ENCODE results near the gene PTGDS.

PTGDS gene

DNA sequence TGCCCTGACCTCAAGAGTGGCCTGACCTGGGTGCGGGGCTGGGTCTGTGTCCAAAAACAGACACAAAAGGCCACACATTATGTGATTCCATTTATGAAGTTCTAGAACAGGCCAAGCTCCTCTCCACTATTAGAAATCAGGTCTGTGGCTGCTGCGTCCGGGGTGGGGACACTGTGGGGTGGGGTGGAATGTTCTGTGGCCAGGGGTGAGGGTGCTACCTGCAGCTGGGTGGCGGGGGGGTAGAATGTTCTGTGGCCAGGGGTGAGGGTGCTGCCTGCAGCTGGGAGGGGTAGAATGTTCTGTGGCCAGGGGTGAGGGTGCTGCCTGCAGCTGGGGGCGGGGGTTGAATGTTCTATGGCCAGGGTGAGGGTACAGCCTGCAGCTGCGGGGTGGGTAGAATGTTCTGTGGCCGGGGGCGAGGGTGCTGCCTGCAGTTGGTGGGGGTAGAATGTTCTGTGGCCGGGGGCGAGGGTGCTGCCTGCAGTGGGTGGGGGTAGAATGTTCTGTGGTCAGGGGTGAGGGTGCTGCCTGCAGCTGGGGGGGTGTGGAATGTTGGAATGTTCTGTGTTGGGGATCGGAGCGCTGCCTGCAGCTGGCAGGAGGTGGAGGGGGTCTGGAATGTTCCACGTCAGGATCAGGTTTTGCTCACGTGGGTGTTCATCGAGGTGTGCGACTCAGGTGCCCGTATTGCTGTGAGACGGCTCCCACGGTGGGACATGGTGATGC, 16.9 kb upstream of the PTGDS start:
- no peak for ATAC-seq
- Mint-ChIP-seq H3K27me3 (no peaks in the 10 kb centered on the region), H3K9me3 (peaks cover 4% of the 10 kb centered on the region), H3K27ac (no peak overlapping the region), H3K4me3 (no peak overlapping the region), H3K4me1 (peaks cover 19% of the 10 kb centered on the region), H3K36me3 (ENCODE audit: low read depth) (peaks cover 2% of the 10 kb centered on the region)
- DNase-seq: no peak

DNA sequence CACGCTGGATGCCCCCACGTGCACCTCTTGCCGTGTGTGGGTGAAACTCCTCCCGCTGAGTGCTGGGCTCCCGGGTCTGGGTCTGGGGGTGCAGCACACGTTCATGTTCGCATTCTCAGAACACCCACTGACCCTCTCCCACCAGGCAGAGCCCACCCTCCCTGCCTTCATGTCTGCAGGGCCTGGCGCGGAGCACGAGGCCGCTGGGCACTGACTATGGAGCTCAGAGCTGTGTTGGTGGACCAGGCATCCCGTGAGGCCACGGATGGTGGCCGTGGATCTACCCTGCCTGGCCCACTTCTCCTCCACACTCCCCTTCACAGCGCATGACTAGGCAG, 16.4 kb upstream of the PTGDS start:
- Mint-ChIP-seq H3K4me1 (peaks cover 25% of the 10 kb centered on the region), H3K36me3 (ENCODE audit: low read depth) (peaks cover 2% of the 10 kb centered on the region), H3K27ac (no peak overlapping the region), H3K9me3 (peaks cover 4% of the 10 kb centered on the region), H3K27me3 (no peaks in the 10 kb centered on the region), H3K4me3 (no peak overlapping the region)
- ATAC-seq (no peak), DNase-seq (no peak)

DNA sequence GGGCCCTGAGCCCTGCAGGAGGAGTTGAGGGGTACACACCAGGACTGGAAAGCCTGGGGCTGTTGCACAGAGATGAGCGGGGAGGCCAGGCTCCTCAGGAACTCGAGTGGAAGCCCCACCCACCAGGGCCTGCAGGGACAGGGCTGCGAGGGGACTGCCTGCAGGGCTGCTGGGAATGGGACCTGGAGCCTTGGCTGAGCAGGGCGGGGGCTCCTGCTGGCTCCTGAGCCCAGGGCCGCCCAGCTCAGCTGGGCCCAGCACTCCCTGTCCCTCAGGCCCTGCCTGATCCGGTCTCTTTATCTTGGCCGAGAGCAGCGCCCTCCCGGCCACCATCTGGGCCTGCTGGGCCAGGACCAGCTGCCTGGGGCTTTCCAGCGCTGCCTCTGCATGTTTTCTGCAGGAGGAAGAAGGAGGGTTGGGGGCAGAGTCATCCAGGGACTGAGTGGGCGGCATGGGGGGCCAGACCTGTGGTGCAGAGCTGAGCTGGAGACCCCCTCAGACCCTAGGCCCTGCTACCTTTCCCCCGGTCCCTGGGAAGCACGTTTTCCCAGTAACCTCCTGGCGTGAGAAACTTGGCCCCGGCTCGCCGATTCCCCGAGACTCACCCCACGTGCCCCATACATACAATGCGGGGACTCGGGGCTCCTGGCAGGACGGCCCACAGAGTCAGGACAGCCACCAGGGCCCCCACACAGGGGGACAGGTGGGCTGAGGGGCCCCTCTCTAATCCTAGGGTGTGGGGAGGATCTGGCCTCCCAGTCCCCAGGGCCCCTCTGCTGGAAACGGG, 15.8 kb upstream of the PTGDS start:
- peaks cover 30% of the 10 kb centered on the region for H3K4me1 Mint-ChIP-seq
- H3K27ac Mint-ChIP-seq: no peak overlapping the region
- no peaks in the 10 kb centered on the region for H3K27me3 Mint-ChIP-seq
- ATAC-seq (no peak), DNase-seq (no peak)
- peaks cover 2% of the 10 kb centered on the region for H3K36me3 Mint-ChIP-seq (ENCODE audit: low read depth)
- H3K9me3 Mint-ChIP-seq: peaks cover 4% of the 10 kb centered on the region
- H3K4me3 Mint-ChIP-seq: no peak overlapping the region

DNA sequence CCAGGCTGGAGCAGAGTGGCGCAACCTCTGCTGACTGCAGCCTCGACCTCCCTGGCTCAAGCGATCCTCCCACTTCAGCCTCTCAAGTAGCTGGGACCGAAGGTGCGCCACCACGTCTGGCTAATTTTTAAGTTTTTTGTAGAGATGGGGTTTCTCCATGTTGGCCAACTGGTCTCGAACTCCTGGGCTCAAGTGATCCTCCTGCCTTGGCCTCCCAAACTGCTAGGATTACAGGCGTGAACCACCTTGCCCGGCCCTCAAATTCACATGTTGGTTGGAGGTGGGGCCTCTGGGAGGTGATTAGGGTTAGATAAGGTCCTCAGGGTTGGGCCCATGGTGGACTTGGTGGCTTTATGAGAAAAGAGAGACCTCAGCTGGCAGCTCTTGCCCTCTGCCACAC, 15.1 kb upstream of the PTGDS start:
- ATAC-seq: no peak
- H3K36me3 Mint-ChIP-seq (ENCODE audit: low read depth): no peaks in the 10 kb centered on the region

DNA sequence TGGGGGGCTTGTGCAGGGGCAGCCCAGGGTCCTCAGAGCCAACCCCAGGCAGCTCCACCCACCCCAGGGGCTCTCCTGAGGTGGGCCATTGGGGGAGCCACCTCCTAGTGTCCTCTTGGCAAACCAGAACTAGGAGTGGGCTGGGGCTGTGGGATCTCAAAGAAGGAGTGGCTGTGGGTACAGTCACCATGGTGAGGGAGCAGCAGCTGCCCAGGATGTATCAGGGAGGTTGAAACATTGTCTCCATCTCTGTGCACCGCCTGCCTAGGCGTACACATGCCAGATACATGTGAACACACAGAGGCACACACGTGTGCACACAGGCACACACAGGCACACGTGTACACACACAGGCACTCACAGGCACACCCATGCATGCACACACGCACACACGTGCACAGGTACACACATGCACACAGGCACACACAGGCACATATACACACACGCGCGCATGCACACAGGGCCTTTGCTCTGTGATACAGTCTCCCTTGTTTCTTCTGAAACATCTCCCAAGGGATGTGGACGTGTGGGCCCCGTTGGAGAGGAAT, 14.5 kb upstream of the PTGDS start:
- Mint-ChIP-seq H3K27ac (peak overlapping the region; percentile 42), H3K9me3 (no peaks in the 10 kb centered on the region)

More for the DNA sequence above, 15.1 kb upstream of the PTGDS start:
- peaks cover 32% of the 10 kb centered on the region for H3K4me1 Mint-ChIP-seq
- no peak for DNase-seq
- no peak overlapping the region for H3K27ac Mint-ChIP-seq
- no peaks in the 10 kb centered on the region for H3K27me3 Mint-ChIP-seq
- H3K9me3 Mint-ChIP-seq: no peaks in the 10 kb centered on the region
- no peak overlapping the region for H3K4me3 Mint-ChIP-seq

DNA sequence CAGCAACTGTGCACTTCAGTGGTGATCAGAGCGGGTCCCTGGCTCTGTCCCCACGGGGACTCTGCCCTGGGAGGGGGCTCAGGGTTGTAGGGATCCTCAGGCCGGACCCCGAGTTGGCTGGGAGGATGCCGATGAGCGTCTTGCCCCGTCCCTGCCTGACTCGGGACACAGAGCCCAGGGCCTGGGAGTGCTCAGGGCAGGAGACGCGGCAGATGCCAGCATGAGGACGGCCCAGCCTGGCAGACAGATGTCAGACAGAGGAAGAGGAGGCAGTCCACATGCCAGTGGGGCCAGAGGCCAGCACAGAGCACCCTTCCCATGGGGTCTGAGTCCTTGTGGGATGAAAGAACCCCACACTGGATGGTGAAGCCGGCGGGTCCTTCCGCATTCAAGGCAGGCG, 14.0 kb upstream of the PTGDS start:
- Mint-ChIP-seq H3K36me3 (ENCODE audit: low read depth) (no peaks in the 10 kb centered on the region), H3K4me3 (no peak overlapping the region), H3K4me1 (peaks cover 32% of the 10 kb centered on the region), H3K9me3 (no peaks in the 10 kb centered on the region), H3K27ac (no peak overlapping the region), H3K27me3 (no peaks in the 10 kb centered on the region)
- DNase-seq (no peak), ATAC-seq (no peak)

More for the DNA sequence above, 14.5 kb upstream of the PTGDS start:
- H3K27me3 Mint-ChIP-seq: no peaks in the 10 kb centered on the region
- no peak overlapping the region for H3K4me3 Mint-ChIP-seq
- peaks cover 32% of the 10 kb centered on the region for H3K4me1 Mint-ChIP-seq
- no peak for DNase-seq
- no peaks in the 10 kb centered on the region for H3K36me3 Mint-ChIP-seq (ENCODE audit: low read depth)
- ATAC-seq: no peak

DNA sequence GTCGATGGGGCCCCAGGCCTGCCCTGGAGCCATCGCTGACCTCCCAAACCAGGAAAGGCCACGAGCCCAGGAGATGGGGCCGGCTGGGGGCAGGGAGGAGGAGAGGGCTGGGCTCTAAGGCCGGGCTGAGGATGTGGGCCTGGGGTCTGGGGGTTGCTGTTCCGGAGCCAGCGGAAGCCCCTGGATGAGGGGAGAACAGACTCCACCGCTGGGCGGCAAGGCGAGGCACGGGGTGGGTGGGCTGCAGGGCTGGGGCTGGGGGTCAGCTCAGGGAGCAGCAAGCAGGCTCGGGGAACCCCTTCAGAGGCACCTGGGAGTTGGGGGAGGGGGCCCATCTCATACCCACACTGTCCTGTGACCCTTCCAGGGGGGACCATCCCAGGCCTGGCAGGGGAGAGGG, 13.6 kb upstream of the PTGDS start:
- no peaks in the 10 kb centered on the region for H3K9me3 Mint-ChIP-seq
- H3K4me3 Mint-ChIP-seq: no peak overlapping the region
- ATAC-seq: no peak
- no peak for DNase-seq
- no peaks in the 10 kb centered on the region for H3K36me3 Mint-ChIP-seq (ENCODE audit: low read depth)
- no peaks in the 10 kb centered on the region for H3K27me3 Mint-ChIP-seq
- H3K27ac Mint-ChIP-seq: no peak overlapping the region
- peaks cover 32% of the 10 kb centered on the region for H3K4me1 Mint-ChIP-seq

DNA sequence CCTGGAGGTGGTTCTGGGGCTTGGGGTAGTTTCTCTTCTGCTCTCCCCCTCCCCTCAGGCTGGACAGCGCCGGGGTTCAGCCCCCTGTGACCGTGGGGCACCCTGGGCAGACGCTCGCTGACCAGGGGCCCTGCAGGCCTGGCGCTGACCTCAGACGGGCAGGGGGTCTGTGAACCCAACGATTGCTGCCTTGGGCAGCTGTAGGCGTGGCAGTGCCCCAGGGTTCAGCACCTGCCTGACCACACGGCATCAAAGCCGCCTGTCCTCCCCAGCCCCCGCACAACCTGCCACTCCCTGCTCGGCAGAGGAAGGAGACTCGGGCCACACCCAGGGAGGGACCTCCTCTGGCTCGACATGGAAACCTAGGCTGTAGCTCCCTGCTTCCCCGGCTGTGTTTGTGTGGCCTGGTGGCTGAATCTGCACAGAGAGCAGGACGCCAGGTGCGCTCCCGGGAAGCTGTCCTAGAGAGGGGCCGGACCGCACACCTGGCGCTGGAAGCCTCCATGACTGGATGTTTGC, 13.1 kb upstream of the PTGDS start:
- peaks cover 32% of the 10 kb centered on the region for H3K4me1 Mint-ChIP-seq

DNA sequence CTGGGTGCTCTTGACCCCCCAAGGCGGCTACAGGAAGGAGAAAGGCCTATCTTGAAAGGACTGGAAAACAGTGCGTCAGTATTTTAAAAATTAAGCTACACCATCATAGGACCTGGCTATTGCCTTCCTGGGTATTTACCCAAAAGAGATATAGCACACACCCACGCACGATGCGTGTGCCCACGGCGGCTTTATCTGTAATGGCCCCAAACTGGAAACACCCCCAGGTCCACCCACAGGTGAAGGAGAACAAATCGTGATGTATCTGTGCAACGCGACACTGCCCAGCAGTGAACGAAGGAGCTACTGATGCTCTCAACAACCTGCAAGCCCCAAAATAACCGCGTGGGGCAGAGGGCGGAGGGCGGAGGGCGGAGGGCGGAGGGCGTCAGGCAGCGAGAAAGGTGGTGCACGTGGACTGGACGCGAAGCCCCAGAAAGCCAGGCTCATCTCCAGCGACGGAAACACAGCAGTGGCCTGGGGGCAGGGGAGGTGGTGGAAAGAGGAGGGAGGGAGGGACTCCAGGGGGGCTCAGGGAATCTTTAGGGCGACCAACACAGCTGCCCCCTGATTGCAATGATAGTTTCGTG, 12.4 kb upstream of the PTGDS start:
- no peak overlapping the region for H3K4me3 Mint-ChIP-seq
- DNase-seq: no peak
- no peak for ATAC-seq
- H3K4me1 Mint-ChIP-seq: peaks cover 31% of the 10 kb centered on the region
- H3K27ac Mint-ChIP-seq: no peak overlapping the region
- H3K9me3 Mint-ChIP-seq: no peaks in the 10 kb centered on the region
- H3K27me3 Mint-ChIP-seq: no peaks in the 10 kb centered on the region
- no peaks in the 10 kb centered on the region for H3K36me3 Mint-ChIP-seq (ENCODE audit: low read depth)

More for the DNA sequence above, 13.1 kb upstream of the PTGDS start:
- ATAC-seq (no peak), DNase-seq (no peak)
- Mint-ChIP-seq H3K4me3 (no peak overlapping the region), H3K27me3 (no peaks in the 10 kb centered on the region), H3K9me3 (no peaks in the 10 kb centered on the region), H3K36me3 (ENCODE audit: low read depth) (no peaks in the 10 kb centered on the region), H3K27ac (no peak overlapping the region)

DNA sequence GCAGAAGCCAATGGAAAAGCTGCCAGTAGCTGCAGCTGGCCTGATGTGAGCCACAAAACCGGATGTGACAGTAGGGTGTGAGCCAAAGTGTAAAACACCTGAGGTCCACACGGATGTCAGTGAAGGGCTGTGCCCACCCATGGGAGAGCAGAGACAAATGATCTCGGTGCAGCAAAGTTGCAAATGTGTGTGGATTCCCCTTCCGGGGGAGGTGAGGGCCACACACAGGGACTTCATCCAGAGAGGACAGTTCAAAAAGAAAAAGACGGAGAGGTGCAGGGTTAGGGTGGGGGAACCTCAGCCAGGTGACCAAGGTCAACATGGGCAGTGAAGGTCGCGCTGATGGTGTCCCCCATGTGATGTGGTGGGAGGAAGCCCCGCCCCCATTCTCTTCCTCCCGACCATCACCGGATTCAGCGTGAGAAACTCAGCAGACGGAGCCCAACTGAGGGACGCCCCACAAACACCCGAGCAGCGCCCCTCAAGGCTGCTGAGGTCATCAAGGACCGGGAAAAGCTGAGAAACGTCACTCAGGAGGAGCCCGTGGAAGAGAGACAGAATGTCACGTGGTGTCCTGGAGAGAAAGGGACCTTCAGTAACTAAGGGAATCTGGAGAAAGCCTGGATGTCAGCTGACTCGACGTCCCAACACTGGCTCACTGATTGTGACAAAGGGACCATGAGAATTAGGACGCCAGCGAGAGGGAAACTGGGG, 11.4 kb upstream of the PTGDS start:
- Mint-ChIP-seq H3K27me3 (no peaks in the 10 kb centered on the region), H3K4me1 (peaks cover 27% of the 10 kb centered on the region), H3K9me3 (no peaks in the 10 kb centered on the region), H3K4me3 (peak overlapping the region; percentile 65), H3K27ac (peak overlapping the region; percentile 45), H3K36me3 (ENCODE audit: low read depth) (no peaks in the 10 kb centered on the region)
- peak; percentile 21 for ATAC-seq
- no peak for DNase-seq

DNA sequence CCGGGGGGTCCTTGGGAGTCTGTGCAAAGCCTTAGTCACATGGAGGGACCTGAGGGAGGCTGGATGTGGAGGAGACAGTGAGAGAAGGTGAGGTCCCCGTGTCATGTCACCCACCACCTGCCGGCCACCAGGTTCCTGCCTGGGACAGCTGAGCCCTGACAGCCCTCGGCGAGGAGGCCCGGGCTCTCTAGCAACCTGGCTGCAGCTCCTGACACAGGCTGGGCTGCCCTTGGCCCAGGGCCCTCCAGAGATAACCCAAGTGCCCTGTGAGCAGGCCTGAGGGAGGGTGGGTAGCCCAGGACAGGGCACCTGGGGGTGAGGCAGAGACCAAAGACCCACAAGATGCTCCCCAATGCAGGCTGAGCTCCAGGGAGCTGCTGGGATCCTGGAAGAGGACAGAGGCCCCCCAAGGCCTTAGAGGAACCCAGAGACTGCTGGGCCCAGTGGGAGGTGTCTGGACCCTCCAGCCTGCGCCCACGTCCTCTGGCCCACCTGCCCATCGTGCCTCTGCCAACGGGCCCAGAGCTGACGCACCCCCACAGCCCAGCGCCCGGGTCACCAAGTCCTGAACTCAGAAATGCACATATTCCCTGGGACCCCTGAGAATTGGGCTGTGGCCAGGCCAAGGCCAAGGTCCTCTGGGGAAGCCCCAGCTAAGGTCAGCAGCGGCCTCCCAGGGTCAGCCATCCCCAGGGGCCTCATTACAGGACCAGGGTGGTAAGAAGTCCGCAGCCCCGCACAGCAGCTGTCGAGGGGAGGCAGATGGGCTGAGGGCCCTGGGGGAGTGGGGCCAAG, 8.8 kb upstream of the PTGDS start:
- DNase-seq (no peak), ATAC-seq (no peak)
- H3K27ac Mint-ChIP-seq: no peak overlapping the region
- H3K4me3 Mint-ChIP-seq: no peak overlapping the region
- H3K27me3 Mint-ChIP-seq: no peaks in the 10 kb centered on the region
- H3K9me3 Mint-ChIP-seq: no peaks in the 10 kb centered on the region
- H3K36me3 Mint-ChIP-seq (ENCODE audit: low read depth): no peaks in the 10 kb centered on the region
- H3K4me1 Mint-ChIP-seq: peaks cover 20% of the 10 kb centered on the region

DNA sequence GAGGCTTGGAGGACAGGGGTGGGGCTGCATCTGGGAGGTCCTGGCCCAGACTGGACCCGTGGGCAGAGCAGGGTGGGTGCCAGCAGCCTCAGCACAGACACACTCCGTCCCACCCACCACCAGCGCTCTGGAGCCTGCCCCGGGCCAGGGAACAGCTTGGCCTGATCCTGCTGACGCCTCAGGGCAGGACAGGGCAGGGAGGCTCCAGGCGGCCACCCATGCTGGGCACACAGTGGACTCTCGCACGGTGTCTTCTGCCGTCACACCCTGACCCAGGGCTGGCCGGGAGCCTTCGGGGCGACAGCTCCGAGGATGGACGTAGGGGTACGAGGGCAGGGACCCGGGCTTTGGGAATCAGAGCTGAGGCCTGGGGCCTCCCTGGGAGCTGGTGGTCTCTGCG, 8.2 kb upstream of the PTGDS start:
- Mint-ChIP-seq H3K36me3 (ENCODE audit: low read depth) (no peaks in the 10 kb centered on the region), H3K9me3 (no peaks in the 10 kb centered on the region), H3K4me1 (peaks cover 20% of the 10 kb centered on the region), H3K27ac (no peak overlapping the region), H3K4me3 (no peak overlapping the region), H3K27me3 (no peaks in the 10 kb centered on the region)
- DNase-seq (no peak), ATAC-seq (no peak)

DNA sequence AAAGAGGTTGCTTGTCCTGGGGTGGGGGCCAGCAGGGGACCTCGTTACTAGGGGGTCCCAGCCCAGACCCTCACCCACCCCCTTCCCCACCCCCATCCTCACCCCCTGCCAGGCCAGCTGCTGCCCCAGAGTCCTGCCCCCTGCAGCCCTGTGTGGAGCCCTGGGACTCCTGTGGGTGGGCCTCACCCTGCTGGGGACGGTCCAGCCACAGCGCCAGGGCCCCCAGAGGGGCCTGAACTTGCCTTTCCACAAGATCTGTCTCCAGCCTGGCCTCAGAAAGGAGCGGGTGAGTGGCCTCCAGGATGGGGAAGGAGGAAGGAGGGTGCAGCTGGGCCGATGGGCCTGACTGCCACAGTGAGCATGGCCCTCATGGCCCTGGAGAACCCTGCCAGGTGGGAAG, 7.5 kb upstream of the PTGDS start:
- Mint-ChIP-seq H3K4me1 (peaks cover 15% of the 10 kb centered on the region), H3K27me3 (no peaks in the 10 kb centered on the region), H3K36me3 (ENCODE audit: low read depth) (no peaks in the 10 kb centered on the region), H3K9me3 (no peaks in the 10 kb centered on the region), H3K4me3 (no peak overlapping the region), H3K27ac (no peak overlapping the region)
- ATAC-seq (no peak), DNase-seq (no peak)

DNA sequence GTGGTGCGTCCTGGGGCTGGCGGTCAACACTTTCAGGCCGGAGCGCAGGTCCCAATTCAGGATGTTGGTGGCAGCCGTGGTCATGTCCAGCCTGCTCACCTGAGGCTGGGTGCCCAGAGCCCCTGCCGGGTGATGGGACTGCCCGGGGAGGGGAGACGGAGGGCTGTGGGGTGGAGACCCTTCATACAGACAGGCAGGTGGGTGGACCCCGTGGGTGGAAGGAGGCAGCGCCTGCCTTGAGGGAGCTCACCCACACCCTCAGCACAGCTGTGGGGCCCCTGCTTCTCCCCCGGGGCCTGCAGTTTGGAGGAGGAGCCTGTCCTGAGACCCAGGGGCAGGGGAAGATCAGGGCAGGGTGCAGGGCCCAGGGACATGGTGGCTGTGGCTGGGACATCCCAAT, 6.9 kb upstream of the PTGDS start:
- ATAC-seq: no peak
- Mint-ChIP-seq H3K27ac (no peak overlapping the region), H3K4me3 (no peak overlapping the region), H3K36me3 (ENCODE audit: low read depth) (no peaks in the 10 kb centered on the region), H3K4me1 (peaks cover 18% of the 10 kb centered on the region), H3K9me3 (no peaks in the 10 kb centered on the region), H3K27me3 (no peaks in the 10 kb centered on the region)
- DNase-seq: no peak
